Vagina (tissue), 2 donors: ENCODE results near the gene IKZF3. TPM values are rescaled to one million over a fixed set of nuclear protein-coding genes. Genes with fewer than 3 reads are reported as not detected.
"Not testable (repeated sequence)": the region's sequence is repeated elsewhere in the genome, so short reads cannot be mapped to it uniquely, and the experiment has no call there.

Source experiments
- DNase-seq, 2 donors: peaks; one replicate each; pipeline ENCODE4 v3.0.0-alpha.2; 2017; ENCODE audit errors: extremely low spot score in 2 of 2
- H3K27ac ChIP-seq: fragments of 200-600 bp; sonication (generic); one replicate; pipeline ENCODE4 v1.5.1; 2019
- H3K27me3 ChIP-seq: fragments of 200-600 bp; sonication (generic); one replicate; pipeline ENCODE4 v1.5.1; 2019
- H3K36me3 ChIP-seq, 2 donors: fragments of 200-600 bp; sonication (generic); one replicate each; pipeline ENCODE4 v1.5.1; 2017 to 2019
- H3K4me1 ChIP-seq: fragments of 200-600 bp; sonication (generic); one replicate; pipeline ENCODE4 v1.5.1; 2019
- H3K4me3 ChIP-seq, 2 donors: fragments of 200-600 bp; sonication (generic); 1 replicate in 1 of 2; 2 replicates in 1 of 2; pipeline ENCODE4 v1.5.1; 2016 to 2019
- H3K9me3 ChIP-seq: fragments of 200-600 bp; sonication (generic); one replicate; pipeline ENCODE4 v1.5.1; 2019
- CTCF ChIP-seq, 3 experiments: fragments of 450-650 bp in 2 of 3; fragments of 200-600 bp in 1 of 3; sonication (generic) in 1 of 3; IDR thresholded peaks; one replicate each; pipeline ENCODE4 v1.5.1; 2017 to 2019; ENCODE audit warnings: antibody characterized with exemption in 3 of 3, mild to moderate bottlenecking in 2 of 3, moderate library complexity in 2 of 3
- POLR2A ChIP-seq, 2 donors: fragments of 450-650 bp; IDR thresholded peaks; one replicate each; pipeline ENCODE4 v1.6.1; 2017; ENCODE audit warnings: antibody characterized with exemption in 2 of 2, mild to moderate bottlenecking in 2 of 2, moderate library complexity in 2 of 2
- POLR2AphosphoS5 ChIP-seq, 2 donors: sonication (generic); formaldehyde crosslinking; IDR thresholded peaks; one replicate each; pipeline ENCODE4 v1.9.0; 2017; ENCODE audit warnings: antibody characterized with exemption in 2 of 2, mild to moderate bottlenecking in 2 of 2, low read depth in 1 of 2; ENCODE audit not compliant: insufficient read depth in 1 of 2
- intact Hi-C: fragments of 100-400 bp; cut with DNase I; formaldehyde crosslinking; loops from one replicate; pipeline ENCODE4 v1.15.1; 2023
- total RNA-seq: library from RNA; depleted of rRNA; stranded (reverse); fragments of >200 nt; gene quantifications from one replicate; pipeline ENCODE4 v1.2.3, GENCODE V29; 2016

The IKZF3 gene
- total RNA-seq, 1 donor from 2014 or later = 5.9 TPM

GRCh38 chr17:39854909-39855308 is 9.2 kb downstream of the IKZF3 start:
- Histone ChIP-seq H3K4me3 (no peak overlapping the region), H3K36me3 (no peaks in the 10 kb centered on the region), H3K27ac (no peak overlapping the region), H3K9me3 (no peaks in the 10 kb centered on the region), H3K27me3 (no peaks in the 10 kb centered on the region), H3K4me1 (no peaks in the 10 kb centered on the region)
- intact Hi-C loops = no loop called here
- TF ChIP-seq POLR2AphosphoS5 (IDR thresholded peaks at IDR 0.05; ENCODE audit: insufficient read depth in 1 of 2, low read depth in 1 of 2) (no peak), POLR2A (IDR thresholded peaks at IDR 0.05) (no peak)
- no peak for DNase-seq

GRCh38 chr17:39852239-39852638 is 11.9 kb downstream of the IKZF3 start:
- no peak overlapping the region for H3K27ac ChIP-seq
- no peak overlapping the region for H3K4me3 ChIP-seq
- no peak for DNase-seq
- H3K9me3 ChIP-seq = no peaks in the 10 kb centered on the region
- TF ChIP-seq CTCF (IDR thresholded peaks at IDR 0.05) (no peak), POLR2A (IDR thresholded peaks at IDR 0.05) (no peak), POLR2AphosphoS5 (IDR thresholded peaks at IDR 0.05; ENCODE audit: insufficient read depth in 1 of 2, low read depth in 1 of 2) (no peak)
- intact Hi-C loops = no loop called here
- no peaks in the 10 kb centered on the region for H3K27me3 ChIP-seq
- H3K4me1 ChIP-seq = no peaks in the 10 kb centered on the region
- no peaks in the 10 kb centered on the region for H3K36me3 ChIP-seq

GRCh38 chr17:39850186-39850585 is 13.9 kb downstream of the IKZF3 start:
- DNase-seq, H3K27me3 ChIP-seq, H3K36me3 ChIP-seq, intact Hi-C loops, H3K4me1 ChIP-seq, H3K4me3 ChIP-seq, H3K27ac ChIP-seq, H3K9me3 ChIP-seq: not testable (repeated sequence)

- Histone ChIP-seq H3K27me3 (no peaks in the 10 kb centered on the region), H3K36me3 (no peaks in the 10 kb centered on the region), H3K9me3 (no peaks in the 10 kb centered on the region), H3K4me3 (no peak overlapping the region), H3K27ac (no peak overlapping the region), H3K4me1 (no peaks in the 10 kb centered on the region)
- intact Hi-C loops = no loop called here
- no peak for TF ChIP-seq POLR2AphosphoS5 (IDR thresholded peaks at IDR 0.05; ENCODE audit: insufficient read depth in 1 of 2, low read depth in 1 of 2)
- TF ChIP-seq POLR2A (IDR thresholded peaks at IDR 0.05) = no peak
- no peak for TF ChIP-seq CTCF (IDR thresholded peaks at IDR 0.05)
- DNase-seq = no peak
These were observed 15.5 kb downstream of the IKZF3 start for GRCh38 chr17:39848600-39848999.

GRCh38 chr17:39846205-39846604 is 17.9 kb downstream of the IKZF3 start:
- TF ChIP-seq CTCF (IDR thresholded peaks at IDR 0.05) = no peak
- no peak for TF ChIP-seq POLR2A (IDR thresholded peaks at IDR 0.05)
- no peak for TF ChIP-seq POLR2AphosphoS5 (IDR thresholded peaks at IDR 0.05; ENCODE audit: insufficient read depth in 1 of 2, low read depth in 1 of 2)

GRCh38 chr17:39845052-39845846 is 18.9 kb downstream of the IKZF3 start:
- no peaks in the 10 kb centered on the region for H3K9me3 ChIP-seq
- no peak overlapping the region for H3K4me3 ChIP-seq
- intact Hi-C loops = no loop called here
- TF ChIP-seq CTCF (IDR thresholded peaks at IDR 0.05) (no peak), POLR2AphosphoS5 (IDR thresholded peaks at IDR 0.05; ENCODE audit: insufficient read depth in 1 of 2, low read depth in 1 of 2) (no peak), POLR2A (IDR thresholded peaks at IDR 0.05) (no peak)
- no peaks in the 10 kb centered on the region for H3K27me3 ChIP-seq
- no peak overlapping the region for H3K27ac ChIP-seq
- no peaks in the 10 kb centered on the region for H3K4me1 ChIP-seq
- H3K36me3 ChIP-seq = no peaks in the 10 kb centered on the region
- DNase-seq = no peak

More at GRCh38 chr17:39846205-39846604, 17.9 kb downstream of the IKZF3 start:
- H3K9me3 ChIP-seq = no peaks in the 10 kb centered on the region
- no peak overlapping the region for H3K4me3 ChIP-seq
- no peak overlapping the region for H3K27ac ChIP-seq
- no peaks in the 10 kb centered on the region for H3K4me1 ChIP-seq
- no peaks in the 10 kb centered on the region for H3K36me3 ChIP-seq
- no peak for DNase-seq
- no peaks in the 10 kb centered on the region for H3K27me3 ChIP-seq
- intact Hi-C loops = no loop called here
